Endothelial cell of umbilical vein (primary cell): Measurements from ENCODE around the gene FATE1. TPM values are rescaled to one million over a fixed set of nuclear protein-coding genes. Genes with fewer than 3 reads are reported as not detected.

Experiments used
- BruUV-seq: library from RNA; stranded (reverse); fragments of 400-500 nt; replicated peaks from 2 replicates; lab custom pipeline; 2021; lab: Mats Ljungman, UMichigan
- CTCF ChIA-PET: fragments of 300-600, 350-600 bp; sonication (Branson Sonifier 250); formaldehyde crosslinking; loops from one replicate; lab custom pipeline; 2021; ENCODE audit warnings: antibody characterized with exemption, inconsistent platforms; lab: Charles Lee
- POLR2A ChIA-PET: fragments of 300-600, 350-600 bp; sonication (Branson Sonifier 250); formaldehyde crosslinking; loops from one replicate; lab custom pipeline; 2021; ENCODE audit warnings: antibody characterized with exemption, inconsistent platforms; lab: Charles Lee
- DNase-seq: peaks from one replicate; pipeline ENCODE4 v3.0.0-alpha.2; 2011; ENCODE audit warnings: low read depth, low spot score
- FAIRE-seq: peaks from 2 replicates; lab custom pipeline; 2011; peaks lifted over from hg19 to GRCh38; lab: Jason Lieb, UNC
- H2AFZ ChIP-seq: 2 replicates; pipeline ENCODE4 v1.6.0; 2012; ENCODE audit warnings: low read depth, low read length, control low read depth, inconsistent platforms
- H3K27ac ChIP-seq: 2 replicates; pipeline ENCODE4 v1.5.1; 2011; ENCODE audit warnings: low read depth, mild to moderate bottlenecking, control low read depth, low read length, moderate library complexity; ENCODE audit not compliant: insufficient read depth
- H3K27me3 ChIP-seq, 2 experiments: 2 replicates each; pipeline versions ENCODE4 v1.6.0 to v1.6.1; 2011; ENCODE audit warnings: low read length in 2 of 2, mixed read lengths in 1 of 2; ENCODE audit not compliant: control insufficient read depth in 2 of 2, insufficient read depth in 2 of 2
- H3K36me3 ChIP-seq, 2 experiments: 2 replicates in 1 of 2; 3 replicates in 1 of 2; pipeline ENCODE4 v1.5.1; 2011; ENCODE audit warnings: low read length in 2 of 2, mild to moderate bottlenecking in 1 of 2, moderate library complexity in 1 of 2; ENCODE audit not compliant: control insufficient read depth in 2 of 2, insufficient read depth in 2 of 2; ENCODE audit errors: extremely low read depth in 1 of 2
- H3K4me1 ChIP-seq: 3 replicates; pipeline ENCODE4 v1.5.1; 2011; ENCODE audit warnings: mild to moderate bottlenecking, low read length; ENCODE audit not compliant: control insufficient read depth, insufficient read depth; ENCODE audit errors: extremely low read depth
- H3K4me2 ChIP-seq: 2 replicates; pipeline ENCODE4 v1.6.1; 2011; ENCODE audit warnings: low read length, control low read depth, mixed read lengths; ENCODE audit not compliant: insufficient read depth
- H3K4me3 ChIP-seq, 3 experiments: fragments of 200-600 bp in 1 of 3; sonication (generic), shearing (Covaris generic) in 1 of 3; replicated peaks in 1 of 3; 2 replicates each; pipeline ENCODE4 v1.5.1; 2011 to 2016; ENCODE audit warnings: control low read depth in 3 of 3, low read length in 3 of 3, mild to moderate bottlenecking in 2 of 3, inconsistent platforms in 1 of 3, low read depth in 1 of 3, moderate library complexity in 1 of 3; ENCODE audit not compliant: insufficient read depth in 1 of 3
- H3K79me2 ChIP-seq: 2 replicates; pipeline ENCODE4 v1.6.0; 2012; ENCODE audit warnings: low read length, inconsistent platforms; ENCODE audit not compliant: control insufficient read depth, insufficient read depth
- H3K9ac ChIP-seq: replicated peaks from 2 replicates; pipeline ENCODE3; 2011; ENCODE audit warnings: low read length, control low read depth; ENCODE audit not compliant: insufficient read depth; ENCODE audit errors: extremely low read depth
- H3K9me1 ChIP-seq: replicated peaks from 3 replicates; pipeline ENCODE4 v1.6.0; 2011; ENCODE audit warnings: mild to moderate bottlenecking, low read length; ENCODE audit not compliant: control insufficient read depth, insufficient read depth; ENCODE audit errors: extremely low read depth
- H3K9me3 ChIP-seq: replicated peaks from 2 replicates; pipeline ENCODE4 v1.5.1; 2012; ENCODE audit warnings: low read length, inconsistent platforms; ENCODE audit not compliant: control insufficient read depth, insufficient read depth
- H4K20me1 ChIP-seq: replicated peaks from 2 replicates; pipeline ENCODE3; 2011; ENCODE audit warnings: mild to moderate bottlenecking, low read length; ENCODE audit not compliant: control insufficient read depth, insufficient read depth; ENCODE audit errors: extremely low read depth
- EZH2 ChIP-seq: IDR thresholded peaks from 2 replicates; pipeline ENCODE4 v1.6.1; 2012; ENCODE audit warnings: borderline replicate concordance, low read depth, mild to moderate bottlenecking, moderate library complexity, low read length, inconsistent platforms; ENCODE audit not compliant: severe bottlenecking
- FOS ChIP-seq: IDR thresholded peaks from 2 replicates; pipeline ENCODE4 v1.6.1; 2011; ENCODE audit warnings: mild to moderate bottlenecking, low read length, moderate library complexity, borderline replicate concordance; ENCODE audit not compliant: insufficient read depth
- GATA2 ChIP-seq: IDR thresholded peaks from 2 replicates; pipeline ENCODE4 v1.7.0; 2011; ENCODE audit warnings: low read depth, mild to moderate bottlenecking, moderate library complexity, mixed read lengths, low read length; ENCODE audit not compliant: insufficient read length, insufficient read depth
- JUN ChIP-seq: IDR thresholded peaks from 2 replicates; pipeline ENCODE4 v1.6.1; 2011; ENCODE audit warnings: borderline replicate concordance, low read depth; ENCODE audit not compliant: insufficient read length, insufficient read depth
- MYC ChIP-seq: IDR thresholded peaks from one replicate; pipeline ENCODE4 v1.6.1; 2011; ENCODE audit warnings: mild to moderate bottlenecking, low read depth, low read length
- POLR2AphosphoS5 ChIP-seq: IDR thresholded peaks from 2 replicates; pipeline ENCODE4 v1.6.1; 2012; ENCODE audit warnings: low read depth, mild to moderate bottlenecking, control low read depth, low read length, moderate library complexity; ENCODE audit not compliant: insufficient read depth
- dilution Hi-C: fragments of 300-500 bp; cut with MboI; formaldehyde crosslinking; loops from one replicate; pipeline ENCODE4 v1.15.0; 2019; ENCODE audit warnings: low sequenced_read_pairs; ENCODE audit not compliant: extremely low pct_ligation_motif_present
- intact Hi-C: fragments of 100-400 bp; cut with micrococcal nuclease; formaldehyde crosslinking; loops from one replicate; pipeline ENCODE4 v1.10.0; 2022
- polyA plus RNA-seq, 4 experiments: library from polyadenylated mRNA; depleted of rRNA in 3 of 4; stranded (reverse) in 3 of 4; unstranded in 1 of 4; fragments of >200 nt; gene quantifications; 2 replicates each; pipeline versions ENCODE4 v1.2.1 to v1.2.3, GENCODE V29; 2011 to 2012; ENCODE audit warnings: missing spikeins in 1 of 4
- total RNA-seq: library from RNA; stranded (reverse); gene quantifications from 2 replicates; pipeline ENCODE4 v1.2.3, GENCODE V29; 2021
- TF ChIP-seq, protein P1 (sequence below), 2 donors: IDR thresholded peaks; 1 replicate in 1 of 2; 2 replicates in 1 of 2; pipeline ENCODE4 v1.5.1; 2011; ENCODE audit warnings: low read length in 2 of 2, mild to moderate bottlenecking in 2 of 2, moderate library complexity in 2 of 2, control low read depth in 1 of 2, inconsistent platforms in 1 of 2, low read depth in 1 of 2; ENCODE audit not compliant: insufficient read depth in 1 of 2; ENCODE audit errors: extremely low read depth in 1 of 2

Gene FATE1
- total and polyA plus RNA-seq, 2 donors (not counting 3 experiments of a cell fraction or from before 2014, with no cell fraction given) = not detected

GRCh38 chrX:151702026-151702714 is 13.7 kb upstream of the FATE1 start:
- FAIRE-seq (no peak), DNase-seq (no peak)
- Histone ChIP-seq H3K9me3 (no peaks in the 10 kb centered on the region), H3K4me3 (no peak overlapping the region), H3K79me2 (no peaks in the 10 kb centered on the region), H3K27ac (no peak overlapping the region), H2AFZ (no peak overlapping the region), H3K9ac (no peak overlapping the region), H4K20me1 (no peaks in the 10 kb centered on the region), H3K4me2 (no peak overlapping the region), H3K27me3 (no peaks in the 10 kb centered on the region), H3K9me1 (no peaks in the 10 kb centered on the region), H3K36me3 (no peaks in the 10 kb centered on the region), H3K4me1 (no peaks in the 10 kb centered on the region)
- no TSS peak for BruUV-seq
- CTCF ChIA-PET = no interaction called here
- no peak for TF ChIP-seq GATA2
- TF ChIP-seq, protein P1, sequence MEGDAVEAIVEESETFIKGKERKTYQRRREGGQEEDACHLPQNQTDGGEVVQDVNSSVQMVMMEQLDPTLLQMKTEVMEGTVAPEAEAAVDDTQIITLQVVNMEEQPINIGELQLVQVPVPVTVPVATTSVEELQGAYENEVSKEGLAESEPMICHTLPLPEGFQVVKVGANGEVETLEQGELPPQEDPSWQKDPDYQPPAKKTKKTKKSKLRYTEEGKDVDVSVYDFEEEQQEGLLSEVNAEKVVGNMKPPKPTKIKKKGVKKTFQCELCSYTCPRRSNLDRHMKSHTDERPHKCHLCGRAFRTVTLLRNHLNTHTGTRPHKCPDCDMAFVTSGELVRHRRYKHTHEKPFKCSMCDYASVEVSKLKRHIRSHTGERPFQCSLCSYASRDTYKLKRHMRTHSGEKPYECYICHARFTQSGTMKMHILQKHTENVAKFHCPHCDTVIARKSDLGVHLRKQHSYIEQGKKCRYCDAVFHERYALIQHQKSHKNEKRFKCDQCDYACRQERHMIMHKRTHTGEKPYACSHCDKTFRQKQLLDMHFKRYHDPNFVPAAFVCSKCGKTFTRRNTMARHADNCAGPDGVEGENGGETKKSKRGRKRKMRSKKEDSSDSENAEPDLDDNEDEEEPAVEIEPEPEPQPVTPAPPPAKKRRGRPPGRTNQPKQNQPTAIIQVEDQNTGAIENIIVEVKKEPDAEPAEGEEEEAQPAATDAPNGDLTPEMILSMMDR (IDR thresholded peaks at IDR 0.05; ENCODE audit: extremely low read depth in 1 of 2, insufficient read depth in 1 of 2, low read depth in 1 of 2, low read length in 2 of 2) = no peak
- no peak for TF ChIP-seq JUN
- no peak for TF ChIP-seq FOS
- TF ChIP-seq EZH2 = no peak
- no peak for TF ChIP-seq POLR2AphosphoS5
- TF ChIP-seq MYC = no peak
- dilution Hi-C loops (no loop called here), intact Hi-C loops (no loop called here)
- POLR2A ChIA-PET = no interaction called here
